Measurements from ENCODE around the gene PLAC1.

The PLAC1 gene

DNA sequence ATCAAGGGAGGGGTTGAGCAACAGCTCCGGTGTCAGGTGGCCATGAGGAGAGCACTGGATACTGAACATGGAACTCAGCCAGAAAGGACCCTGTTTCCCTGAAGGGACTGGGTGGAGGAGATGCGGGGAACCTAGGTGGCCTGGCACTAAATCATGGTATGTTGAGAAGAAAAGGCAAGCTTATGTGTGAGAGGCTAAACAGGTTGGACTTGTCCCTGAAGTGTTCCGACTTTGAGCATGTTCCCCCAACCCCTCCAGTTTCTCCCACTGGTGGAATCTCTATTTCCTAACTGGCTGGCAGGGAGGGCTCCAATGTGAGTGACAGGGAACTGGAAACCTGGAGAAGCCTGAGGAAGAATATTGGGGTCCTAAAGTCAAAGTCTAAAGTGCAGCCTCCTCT, 69.5 kb downstream of the PLAC1 start:
- no peak for DNase-seq (ENCODE audit: low read depth)

DNA sequence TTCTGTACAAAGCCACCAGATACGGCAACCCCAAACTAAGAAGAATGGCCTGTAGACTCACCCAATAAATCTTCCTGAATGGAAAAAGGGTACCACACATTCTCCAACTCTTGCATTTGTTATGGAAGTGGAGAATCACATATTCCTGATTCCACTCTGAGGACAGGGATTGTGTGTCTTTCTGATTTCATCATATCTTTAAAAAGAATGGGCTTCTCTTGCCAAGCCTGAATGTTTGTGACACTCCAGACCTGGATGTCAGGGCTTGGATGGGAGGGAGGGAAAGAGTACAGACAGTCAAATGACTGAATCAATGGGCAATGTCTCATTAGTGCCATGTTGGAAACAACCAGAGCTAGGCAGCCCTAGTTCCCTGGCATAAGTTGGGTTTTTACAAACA, 77.4 kb downstream of the PLAC1 start:
- DNase-seq (ENCODE audit: low read depth): no peak

DNA sequence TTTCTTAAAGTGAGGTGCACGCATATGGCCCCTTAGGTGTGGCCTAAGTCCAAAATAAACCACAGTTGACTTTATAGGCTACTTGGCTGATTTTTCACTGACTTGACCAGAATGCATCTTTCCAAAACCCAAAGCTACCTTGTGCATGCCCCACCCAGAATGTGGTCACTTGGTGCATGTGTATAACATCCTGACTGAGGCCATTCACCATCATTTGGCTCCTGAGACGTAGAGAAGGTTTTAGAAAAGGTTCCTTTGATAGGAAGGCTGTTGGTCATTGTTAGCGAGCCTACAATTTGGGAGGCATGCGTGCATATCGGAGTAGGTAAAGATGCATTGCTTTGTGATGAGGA, 84.6 kb downstream of the PLAC1 start:
- no peak for DNase-seq (ENCODE audit: low read depth)

DNA sequence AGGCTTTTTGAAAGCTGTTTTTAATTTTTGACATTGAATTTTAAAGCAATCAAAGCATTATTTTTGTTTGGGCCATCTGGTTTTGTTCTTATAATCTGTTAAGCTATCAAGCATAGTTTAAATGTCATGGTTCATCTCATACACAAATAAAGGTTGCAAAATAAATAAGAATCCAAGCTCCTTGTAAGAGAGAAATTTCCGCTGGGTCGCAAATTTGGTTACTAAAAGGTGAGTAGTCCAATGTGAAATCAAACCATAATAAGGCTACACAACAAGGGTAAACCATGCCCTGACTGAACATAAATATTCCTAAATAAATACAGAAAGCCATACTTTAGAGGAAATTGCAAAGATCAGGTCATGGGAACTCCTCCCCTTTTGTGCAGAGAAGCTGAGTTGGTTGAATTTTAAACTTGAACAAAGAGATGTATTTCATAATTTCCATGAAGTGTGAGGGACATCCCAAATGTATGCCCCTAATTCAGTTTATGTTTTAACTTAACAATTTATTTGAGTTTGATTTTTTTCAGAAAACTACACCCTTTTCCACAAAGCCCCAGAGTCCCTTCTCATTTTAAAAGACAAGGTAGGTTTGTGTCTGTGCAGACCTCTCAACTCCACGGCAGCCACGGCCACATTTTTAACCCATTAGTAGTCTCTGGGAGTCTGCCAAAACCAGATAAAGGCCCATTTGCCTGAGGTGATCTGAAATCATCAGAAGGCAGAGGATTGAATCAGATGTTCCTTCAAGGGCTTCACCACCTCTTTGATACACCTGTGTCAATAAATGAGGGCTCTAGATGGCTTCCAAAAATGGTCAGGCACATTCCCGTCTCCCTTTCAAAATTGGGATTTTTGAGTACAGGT, 85.2 kb downstream of the PLAC1 start:
- DNase-seq (ENCODE audit: low read depth): no peak

GRCh38 chrX:134571796-134572195, 86.5 kb downstream of the PLAC1 start:
- DNase-seq (ENCODE audit: low read depth): no peak

GRCh38 chrX:134570899-134571298, 87.4 kb downstream of the PLAC1 start:
- no peak for DNase-seq (ENCODE audit: low read depth)

- DNase-seq (ENCODE audit: low read depth): no peak
Measured at GRCh38 chrX:134570509-134570846, 87.8 kb downstream of the PLAC1 start.

- DNase-seq (ENCODE audit: low read depth): no peak
Measured at GRCh38 chrX:134569306-134569705, 89.0 kb downstream of the PLAC1 start.

GRCh38 chrX:134568285-134569016, 89.8 kb downstream of the PLAC1 start:
- no peak for DNase-seq (ENCODE audit: low read depth)

DNA sequence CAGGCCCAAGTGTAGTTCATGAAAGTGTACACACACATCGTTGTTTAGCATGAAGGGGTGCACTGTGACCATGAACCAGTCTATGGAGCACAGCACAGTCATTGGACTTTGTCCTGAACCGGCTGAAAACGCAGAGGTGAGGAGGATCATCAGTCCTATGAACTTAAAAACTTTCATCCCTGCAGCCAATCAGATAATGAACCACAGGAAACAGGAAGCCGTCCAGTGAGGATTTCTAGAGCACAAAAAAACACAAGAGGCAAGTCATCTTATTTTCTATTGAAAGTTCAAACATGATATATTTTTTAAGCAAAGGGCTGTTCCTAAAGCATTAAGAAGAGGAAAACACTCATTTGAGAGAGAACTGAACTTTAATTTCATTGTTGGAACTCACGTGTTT, 91.8 kb downstream of the PLAC1 start:
- no peak for DNase-seq (ENCODE audit: low read depth)

- no peak for DNase-seq (ENCODE audit: low read depth)
Measured at GRCh38 chrX:134562002-134562401, 96.3 kb downstream of the PLAC1 start.

DNA sequence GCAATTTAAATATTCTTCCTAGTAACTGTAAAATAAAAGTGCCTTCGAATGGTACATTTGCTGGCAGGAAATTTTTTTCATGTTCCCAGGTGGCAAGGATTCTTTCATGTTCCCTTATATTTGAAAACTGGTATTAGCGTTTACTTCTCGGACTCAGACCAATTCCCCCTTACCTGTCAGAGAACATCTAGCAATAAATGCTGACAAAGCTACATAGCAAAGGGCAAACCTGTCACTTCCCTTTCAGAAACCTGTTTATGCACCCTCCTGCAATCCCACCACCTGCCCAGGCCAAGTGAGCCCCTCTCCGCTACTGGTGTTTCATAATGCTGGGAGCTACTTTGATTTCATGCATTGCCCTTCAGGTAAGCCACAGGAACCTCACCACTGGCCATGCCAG, 100.1 kb downstream of the PLAC1 start:
- DNase-seq (ENCODE audit: low read depth): no peak

DNA sequence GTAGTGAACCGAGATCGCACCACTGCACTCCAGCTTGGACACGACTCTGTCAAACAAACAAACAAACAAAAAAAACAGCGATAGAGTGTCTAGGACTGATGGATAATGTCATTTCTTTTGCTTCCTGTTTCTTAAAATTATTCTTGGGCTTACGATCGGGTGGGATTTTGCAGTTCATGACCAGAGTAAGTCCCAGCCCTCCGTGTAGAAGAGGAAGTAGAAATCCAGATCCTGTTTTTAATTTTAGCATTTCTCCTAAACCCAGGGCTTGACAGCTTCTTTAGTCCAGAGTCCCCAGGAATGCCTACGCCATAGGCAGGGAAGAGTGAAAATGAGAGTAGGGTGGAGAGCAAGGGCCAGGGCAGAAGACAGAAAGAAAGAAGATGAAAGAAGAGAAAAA, 104.0 kb downstream of the PLAC1 start:
- no peak for DNase-seq (ENCODE audit: low read depth)

DNA sequence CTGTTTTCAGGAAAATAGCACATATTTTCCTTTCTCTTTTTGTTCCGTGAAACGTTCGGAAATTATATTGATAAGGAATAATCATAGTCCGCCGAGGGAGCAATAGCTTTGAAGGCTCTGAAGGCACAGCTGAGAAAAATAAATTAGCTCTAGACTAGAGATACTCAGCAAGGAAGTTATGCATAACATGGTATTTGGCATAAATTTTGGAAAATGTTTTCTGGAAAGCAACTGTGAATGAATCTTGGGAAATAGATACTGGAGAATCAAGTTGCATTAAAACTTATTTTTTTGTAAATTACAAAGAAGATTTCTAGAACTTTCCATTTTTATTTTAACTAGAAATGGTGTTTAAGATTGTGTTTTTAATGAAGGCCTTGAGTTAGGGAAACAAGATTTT, 105.9 kb downstream of the PLAC1 start:
- no peak for DNase-seq (ENCODE audit: low read depth)

- DNase-seq (ENCODE audit: low read depth): no peak
Measured at GRCh38 chrX:134551376-134552048, 106.8 kb downstream of the PLAC1 start.

- no peak for DNase-seq (ENCODE audit: low read depth)
Measured at GRCh38 chrX:134548257-134549201, 109.7 kb downstream of the PLAC1 start.

GRCh38 chrX:134547047-134547679, 111.1 kb downstream of the PLAC1 start:
- DNase-seq (ENCODE audit: low read depth): no peak

DNA sequence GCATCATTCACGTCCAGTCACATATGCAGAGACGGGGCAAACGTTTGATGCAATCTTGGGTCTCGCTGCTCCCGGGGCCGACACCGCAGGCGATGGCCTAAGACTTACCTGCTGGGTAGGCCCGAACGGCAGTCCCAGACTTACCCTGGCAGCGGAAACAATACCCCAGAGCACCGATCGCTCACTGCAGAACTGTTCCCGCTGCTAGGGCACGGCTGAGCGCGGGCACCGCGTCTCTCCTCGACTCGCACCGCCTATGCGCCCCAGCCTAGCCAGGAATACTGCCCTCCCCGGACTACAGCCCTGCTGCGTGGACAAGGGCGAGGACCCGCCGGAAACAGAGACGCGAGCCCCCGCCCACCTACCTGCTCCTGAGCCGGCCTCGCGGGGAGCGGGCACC, 112.1 kb downstream of the PLAC1 start:
- DNase-seq (ENCODE audit: low read depth): no peak

- no peak for DNase-seq (ENCODE audit: low read depth)
Measured at GRCh38 chrX:134545510-134545909, 112.8 kb downstream of the PLAC1 start.

- DNase-seq (ENCODE audit: low read depth): no peak
Measured at GRCh38 chrX:134544513-134545151, 113.6 kb downstream of the PLAC1 start.

DNA sequence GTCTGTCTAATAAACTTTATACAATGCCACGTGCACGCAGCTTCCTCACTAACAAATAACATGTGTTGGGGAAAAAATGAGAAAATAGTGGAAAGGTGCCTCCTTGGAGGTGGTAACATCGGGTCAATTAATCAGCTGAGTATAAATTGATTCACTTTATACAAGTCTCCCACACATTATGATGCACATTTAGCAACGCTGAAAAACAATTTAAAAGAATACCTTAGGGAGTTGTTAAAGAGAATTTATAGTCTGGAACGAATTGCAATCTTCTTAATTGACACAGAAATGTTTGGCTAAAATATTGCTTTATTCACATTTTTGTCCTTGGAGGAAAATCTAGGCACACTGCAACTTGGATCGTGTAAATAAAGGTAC, 114.1 kb downstream of the PLAC1 start:
- DNase-seq (ENCODE audit: low read depth): no peak

Data from CMK (cell line).